NCI-H2227 treated with DMSO at 0.1 percent for 48 hours (cell line): ENCODE results near the gene RSPH10B.
A peak's percentile ranks its signal among the peaks of the same experiment; 100 is the strongest.
"Not testable (repeated sequence)": the region's sequence is repeated elsewhere in the genome, so short reads cannot be mapped to it uniquely, and the experiment has no call there.

Experiments
- DNase-seq: peaks from one replicate; lab custom pipeline; 2025; lab: John Stamatoyannopoulos, UW

Gene RSPH10B

GRCh38 chr7:5970347-5970911 is at the start of gene RSPH10B:
Gene RSPH10B (minus strand): TSS chr7:5970689. CDS start chr7:5967116, 3,573 bp downstream.
- DNase-seq, result not testable (repeated sequence)

GRCh38 chr7:6016653-6016966 is 46.1 kb upstream of the RSPH10B start:
- no peak for DNase-seq

DNA sequence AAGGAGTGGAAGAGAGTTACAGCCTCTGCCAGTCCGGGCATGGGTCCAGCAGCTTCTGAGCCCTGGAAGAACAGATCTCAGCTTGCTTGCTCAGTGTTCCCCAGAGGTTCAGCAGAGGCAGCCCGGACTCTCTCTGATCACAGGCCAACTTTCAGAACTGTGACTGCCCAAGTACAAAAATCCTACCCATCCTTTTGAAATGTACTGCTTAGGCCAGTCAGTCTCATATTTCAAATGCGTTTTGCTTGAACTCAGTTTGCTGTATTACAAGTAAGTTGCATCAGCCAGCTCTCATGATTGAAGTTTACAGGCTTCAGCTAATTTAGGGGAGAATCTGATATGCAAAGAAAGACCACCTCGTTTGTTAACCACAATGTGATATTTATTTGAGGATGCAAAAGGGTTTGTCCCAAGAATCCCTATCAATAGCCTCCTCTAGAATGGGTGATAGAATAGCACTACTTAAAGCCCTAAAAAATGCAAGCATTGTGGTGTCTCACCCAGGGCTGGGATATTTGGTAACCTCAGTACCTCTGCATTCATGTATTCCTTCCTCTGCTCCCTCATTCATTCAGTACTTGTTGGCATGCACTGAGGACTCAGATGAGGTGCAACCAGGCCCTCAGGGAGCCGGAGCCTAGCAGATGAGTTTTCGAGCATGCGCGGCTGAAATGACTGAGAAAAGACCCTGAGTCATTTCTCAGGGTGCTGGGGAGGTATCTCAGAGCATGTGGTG is 45.6 kb upstream of the RSPH10B start:
- DNase-seq, result no peak

DNA sequence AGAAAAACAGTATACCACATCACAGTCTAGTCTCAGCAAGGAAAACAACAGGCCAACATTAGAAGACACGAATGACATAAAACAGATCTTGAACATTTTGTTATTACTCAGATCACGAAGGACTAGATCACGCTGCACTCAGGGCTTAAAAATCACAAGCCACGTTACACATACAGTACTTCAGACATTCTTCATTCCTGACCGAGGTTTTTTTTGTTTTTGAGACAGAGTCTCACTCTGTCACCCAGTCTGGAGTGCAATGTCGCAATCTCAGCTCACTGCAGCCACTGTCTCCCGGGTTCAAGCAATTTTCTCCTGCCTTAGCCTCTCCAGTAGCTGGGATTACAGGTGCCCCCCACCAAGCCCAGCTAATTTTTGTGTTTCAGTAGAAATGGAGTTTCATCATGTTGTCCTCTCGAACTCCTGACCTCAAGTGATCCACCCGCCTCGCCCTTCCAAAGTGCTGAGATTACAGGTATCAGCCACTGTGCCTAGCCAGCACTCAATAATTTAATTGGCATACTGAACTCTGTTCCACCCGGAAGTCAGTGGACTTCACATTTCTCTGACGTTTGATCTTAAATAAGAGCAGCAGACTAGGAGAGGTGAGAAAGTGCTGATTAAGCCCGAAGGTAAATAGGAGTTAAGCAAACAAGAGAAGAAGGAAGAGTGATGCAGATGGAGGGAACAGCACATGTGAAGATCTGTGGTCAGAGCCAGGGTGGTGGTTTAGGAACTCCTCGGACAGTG is 42.0 kb upstream of the RSPH10B start:
- DNase-seq, result no peak

DNA sequence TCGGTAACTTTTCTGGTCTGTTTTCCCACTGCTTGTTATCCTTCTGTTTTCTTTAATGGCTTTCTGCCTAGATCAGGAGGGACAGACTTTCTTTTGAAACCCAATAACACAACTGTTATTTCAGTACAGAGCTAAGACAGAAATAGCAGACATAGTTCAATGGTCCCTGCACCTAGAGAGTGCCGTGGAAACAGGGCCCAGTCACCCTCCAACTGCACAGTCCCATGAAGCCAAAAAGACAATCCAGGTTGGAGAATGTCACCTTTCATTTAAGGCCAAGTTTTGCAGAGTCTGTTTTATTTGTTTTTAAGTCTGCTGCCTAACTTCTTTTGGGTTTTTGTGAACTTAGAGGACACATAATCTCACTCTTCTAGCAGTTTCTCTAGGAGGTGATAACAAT is 41.1 kb upstream of the RSPH10B start:
- no peak for DNase-seq

GRCh38 chr7:6010370-6010769 is 39.9 kb upstream of the RSPH10B start:
- not testable (repeated sequence) for DNase-seq

- DNase-seq, result peak; percentile 92
Observed at GRCh38 chr7:6008668-6009611, 38.5 kb upstream of the RSPH10B start, which contains the start of the genes AIMP2 and PMS2. Gene AIMP2 (plus strand): TSS chr7:6009272. CDS start chr7:6009364, 92 bp downstream. Gene PMS2 (minus strand): TSS chr7:6009049. CDS start chr7:6009019, 30 bp downstream.

DNA sequence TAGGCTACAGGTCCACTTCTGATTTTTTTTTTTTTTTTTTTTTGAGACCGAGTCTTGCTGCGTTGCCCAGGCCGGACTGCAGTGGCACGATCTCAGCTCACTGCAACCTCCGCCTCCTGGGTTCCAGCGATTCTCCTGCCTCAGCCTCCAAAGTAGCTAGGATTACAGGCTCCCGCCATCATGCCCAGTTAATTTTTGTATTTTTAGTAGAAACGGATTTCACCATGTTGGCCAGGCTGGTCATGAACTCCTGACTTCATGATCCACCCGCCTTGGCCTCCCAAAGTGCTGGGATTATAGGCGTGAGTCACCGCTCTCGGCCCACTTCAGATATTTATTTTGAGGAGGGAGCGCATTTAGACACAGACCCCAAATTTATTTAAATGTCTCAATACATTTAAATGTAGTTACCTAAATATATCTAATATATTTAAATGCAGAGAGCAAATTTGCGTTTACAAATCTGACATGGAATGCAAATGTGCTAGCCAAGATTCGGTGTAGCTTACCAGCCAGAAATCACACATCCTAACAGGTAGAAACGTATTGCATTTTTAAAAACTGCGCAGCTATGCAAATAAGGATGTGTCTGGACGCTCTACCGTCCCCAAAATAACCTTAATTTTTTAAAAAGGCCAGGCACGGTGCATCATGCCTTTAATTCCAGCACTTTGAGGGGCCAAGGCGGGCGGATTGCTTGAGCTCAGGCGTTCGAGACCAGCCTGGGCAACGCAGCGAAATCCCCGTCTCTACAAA is 37.5 kb upstream of the RSPH10B start:
- DNase-seq, result not testable (repeated sequence)

DNA sequence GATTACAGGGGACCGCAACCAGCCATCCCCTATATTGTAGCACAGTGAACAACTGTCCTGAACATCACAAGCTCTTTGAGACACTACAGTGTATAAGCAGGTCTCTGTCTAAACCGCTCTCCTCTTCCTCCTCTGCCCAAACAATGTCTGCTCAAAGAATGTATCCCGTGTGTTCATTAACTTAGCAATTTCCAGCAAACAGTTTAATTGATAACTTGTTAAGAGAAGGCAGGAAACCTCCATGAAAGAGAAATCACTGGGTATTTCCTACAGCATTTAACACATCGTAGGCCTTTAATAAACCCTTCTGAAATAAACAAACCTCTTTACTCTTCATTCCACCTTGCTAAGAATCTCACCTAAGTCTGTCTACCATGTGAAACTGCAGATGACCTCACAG is 36.9 kb upstream of the RSPH10B start:
- no peak for DNase-seq

DNA sequence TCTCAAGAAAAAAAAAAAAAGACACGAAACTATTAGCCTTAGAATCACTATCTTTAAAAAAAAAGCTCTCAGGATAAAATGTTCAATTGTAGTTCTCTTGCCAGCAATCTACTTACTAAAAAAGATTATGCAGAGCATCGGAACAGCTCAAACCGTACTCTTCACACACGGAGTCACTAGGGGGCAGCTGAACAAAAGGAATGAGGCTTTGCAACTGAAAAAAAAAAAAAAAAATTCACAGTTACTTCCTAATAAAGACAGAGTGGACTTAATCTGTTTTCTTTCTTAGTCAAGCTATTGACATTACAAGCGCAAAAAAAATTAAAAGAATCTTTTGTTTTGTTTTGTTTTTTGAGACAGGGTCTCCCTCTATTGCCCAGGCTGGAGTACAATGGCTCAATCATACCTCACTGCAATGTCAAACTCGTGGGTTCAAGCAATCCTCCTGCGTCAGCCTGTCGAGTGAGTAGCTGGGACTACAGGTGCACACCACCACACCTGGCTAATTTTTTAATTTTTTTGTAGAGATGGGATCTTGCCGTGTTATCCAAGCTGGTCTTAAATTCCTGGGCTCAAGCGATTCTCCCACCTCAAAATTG is 26.8 kb upstream of the RSPH10B start:
- peak; percentile 43 for DNase-seq

DNA sequence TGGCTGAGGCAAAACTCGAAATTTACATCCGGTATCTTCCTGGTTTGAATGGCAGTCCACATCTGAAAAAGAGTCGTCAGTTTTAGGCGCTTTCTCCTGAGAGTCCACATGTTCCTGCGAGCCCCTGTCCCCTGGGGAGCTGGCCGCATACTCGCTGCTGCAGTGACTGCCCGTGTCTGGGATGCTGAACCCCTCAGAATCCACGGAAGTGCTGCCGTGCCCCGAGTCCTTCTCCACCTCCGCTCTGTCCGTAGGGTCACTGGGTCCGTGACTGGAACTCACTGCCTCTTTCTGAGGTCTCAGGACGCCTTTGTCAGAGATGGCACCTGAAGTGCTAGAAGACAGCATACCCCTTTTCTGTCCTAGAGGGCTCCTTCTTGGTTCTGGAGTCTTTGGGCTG is 16.6 kb upstream of the RSPH10B start:
- DNase-seq, result not testable (repeated sequence)

DNA sequence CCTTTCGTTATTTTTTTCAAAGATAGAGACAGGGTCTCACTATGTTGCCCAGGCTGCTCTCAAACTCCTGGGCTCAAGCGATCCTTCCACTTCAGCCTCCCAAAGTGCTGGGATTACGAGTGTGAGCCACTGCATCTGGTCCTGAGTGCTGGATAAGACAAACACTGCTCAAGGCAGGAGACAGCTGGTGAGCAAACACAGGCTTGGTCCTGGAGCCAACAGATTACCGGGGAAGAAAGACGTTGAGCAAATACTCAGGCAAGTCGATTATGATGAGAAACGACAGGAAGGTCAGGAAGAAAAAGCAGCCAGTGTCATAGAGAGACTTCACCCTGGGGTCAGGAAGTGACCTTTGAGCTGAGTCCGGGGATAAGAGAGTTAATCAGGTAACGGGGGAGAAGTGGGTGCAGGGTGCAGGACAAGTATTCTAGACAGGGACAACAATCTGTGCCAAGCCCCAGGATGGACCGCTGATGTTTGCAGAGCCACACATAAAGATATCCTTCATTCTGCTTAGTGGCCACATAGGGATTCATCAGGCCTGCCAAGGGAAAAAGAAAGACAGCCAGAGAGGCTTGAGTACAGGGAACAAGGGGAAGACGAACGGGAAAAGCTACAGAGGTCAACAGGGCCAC is 9.3 kb upstream of the RSPH10B start:
- DNase-seq, result not testable (repeated sequence)

- DNase-seq, result not testable (repeated sequence)
Observed at GRCh38 chr7:5973580-5973979, 3.1 kb upstream of the RSPH10B start.

DNA sequence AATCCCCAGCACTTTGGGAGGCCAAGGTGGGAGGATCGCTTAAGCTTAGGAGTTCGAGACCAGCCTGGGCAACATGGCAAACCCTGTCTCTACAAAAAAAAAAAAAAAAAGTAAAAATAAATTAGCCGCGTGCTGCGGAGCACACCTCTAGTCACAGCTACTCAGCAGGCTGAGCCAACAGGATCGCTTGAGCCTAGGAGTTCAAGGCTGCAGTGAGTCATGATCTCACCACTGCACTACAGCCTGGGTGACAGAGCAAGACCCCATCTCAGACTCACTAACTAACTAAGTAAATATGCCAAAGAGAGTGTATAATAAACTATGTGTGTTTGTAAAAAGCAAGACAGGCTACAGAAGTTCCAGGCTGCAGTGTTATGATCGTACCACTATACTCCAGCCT is 6.7 kb downstream of the RSPH10B start:
- not testable (repeated sequence) for DNase-seq

- DNase-seq, result not testable (repeated sequence)
Observed at GRCh38 chr7:5963205-5963604, 7.3 kb downstream of the RSPH10B start.

- DNase-seq, result not testable (repeated sequence)
Observed at GRCh38 chr7:5934945-5935450, 35.5 kb downstream of the RSPH10B start.

- not testable (repeated sequence) for DNase-seq
Observed at GRCh38 chr7:5931905-5932644, 38.4 kb downstream of the RSPH10B start.

GRCh38 chr7:5931250-5931649 is 39.2 kb downstream of the RSPH10B start:
- DNase-seq, result not testable (repeated sequence)

DNA sequence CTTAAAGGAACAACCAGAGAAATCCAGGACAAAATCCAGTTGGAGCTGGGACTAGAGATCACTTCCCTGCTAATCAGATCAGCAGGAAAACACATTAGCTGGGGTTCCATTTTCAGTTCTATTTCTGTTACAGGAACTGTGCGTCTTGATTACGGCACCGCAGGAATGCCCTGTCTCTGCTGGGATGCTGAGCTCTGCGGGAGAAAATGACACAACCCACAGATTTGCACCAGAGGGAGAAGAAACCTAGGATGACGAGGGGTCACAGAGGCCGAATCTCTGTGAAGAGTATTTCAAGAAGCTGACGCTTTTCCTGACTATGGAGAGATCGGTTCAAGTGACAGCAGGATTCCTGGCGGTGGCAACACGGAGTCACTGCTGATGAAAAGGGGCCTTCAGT is 40.2 kb downstream of the RSPH10B start:
- not testable (repeated sequence) for DNase-seq
